Stimulated activated CD4-positive, alpha-beta T cell treated with anti-CD3 and anti-CD28 coated beads, TNF-alpha, amount 100 ng/mL, for 1 hour (primary cell): ENCODE data around the gene ARID1A.
"Not testable (repeated sequence)": the region's sequence is repeated elsewhere in the genome, so short reads cannot be mapped to it uniquely, and the experiment has no call there.

Experiments
- DNase-seq, 3 donors: peaks; one replicate each; pipeline ENCODE4 v3.0.0-alpha.2; 2020; ENCODE audit warnings: low read depth in 3 of 3, low spot score in 1 of 3

ARID1A gene

DNA sequence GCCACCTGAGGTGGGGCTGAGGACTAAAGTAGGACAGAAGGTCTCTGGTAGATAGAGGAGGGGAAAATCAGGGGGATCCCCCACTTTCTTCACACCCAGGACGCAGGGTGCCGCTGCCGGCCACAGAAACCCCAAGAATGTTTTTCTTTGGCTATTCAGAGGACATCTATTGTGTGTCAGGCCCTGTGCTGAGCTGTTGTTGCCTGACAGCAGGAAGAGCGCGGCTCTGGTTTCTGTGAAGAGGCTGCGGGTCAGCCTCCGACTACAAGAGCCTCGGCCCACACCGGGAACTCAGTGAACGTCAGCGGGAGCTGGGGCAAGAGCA, 91.5 kb downstream of the ARID1A start:
- peak in 2 of 3 donors; percentile 26 to 35 for DNase-seq

DNA sequence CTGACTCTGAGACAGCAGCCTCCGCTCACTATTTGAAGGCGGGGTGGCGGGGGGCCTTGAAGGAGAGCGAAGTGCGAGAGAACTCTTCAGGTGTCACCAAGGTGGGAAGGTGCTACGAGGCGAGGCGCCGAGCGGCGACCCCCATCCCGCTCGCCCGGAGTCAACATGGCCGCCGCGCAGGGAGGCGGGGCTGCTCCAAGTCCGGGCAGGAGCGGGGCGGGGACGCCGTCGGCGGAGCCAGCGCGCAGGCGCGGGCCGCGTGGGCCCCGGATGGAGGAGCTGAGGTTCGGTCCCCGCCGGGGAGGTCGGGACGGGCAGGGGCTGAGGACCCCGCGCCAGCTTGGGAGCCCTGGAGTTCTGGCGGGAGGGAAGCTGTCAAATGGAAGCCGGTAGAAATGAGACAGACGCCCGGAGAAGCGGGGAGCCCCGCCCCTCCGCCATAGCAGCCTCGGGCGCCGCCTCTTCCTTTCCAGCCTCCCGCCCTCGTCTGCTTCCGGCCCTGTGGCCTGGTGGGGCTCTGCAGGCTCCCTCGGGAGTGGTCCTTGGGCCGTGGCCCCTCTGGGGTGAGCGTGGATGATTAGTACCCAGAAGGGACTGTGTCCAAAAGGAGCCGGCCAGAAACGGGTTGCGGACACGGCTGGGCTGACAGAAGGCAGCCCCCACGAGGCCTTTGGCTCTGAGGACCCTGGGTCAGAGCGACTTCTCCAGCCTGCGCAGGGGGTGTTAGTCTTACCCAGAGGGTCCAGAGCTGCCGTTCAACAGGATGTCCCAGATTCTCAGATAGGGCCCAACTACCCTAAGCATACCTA, 92.1 kb downstream of the ARID1A start, which contains the start of gene PIGV:
Gene PIGV (plus strand): TSS at position 245 of the 809 bp plus-strand sequence. CDS start 2,866 bp downstream, outside the sequence.
- peak; percentile 73 to 86 (median 79) for DNase-seq

DNA sequence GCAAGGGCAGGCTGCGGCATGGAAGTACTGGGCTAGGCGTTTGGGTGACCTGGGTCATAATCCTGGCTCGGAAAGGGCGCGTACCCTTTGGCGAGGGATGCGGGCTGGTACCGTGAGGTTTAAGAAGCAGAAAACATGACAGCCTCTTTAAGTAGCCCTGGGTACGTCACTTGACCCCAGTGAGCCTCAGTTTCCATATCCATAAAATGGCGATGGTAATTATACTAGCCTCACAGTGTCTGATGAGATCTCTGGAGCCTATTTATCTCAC, 92.6 kb downstream of the ARID1A start:
- no peak for DNase-seq

DNA sequence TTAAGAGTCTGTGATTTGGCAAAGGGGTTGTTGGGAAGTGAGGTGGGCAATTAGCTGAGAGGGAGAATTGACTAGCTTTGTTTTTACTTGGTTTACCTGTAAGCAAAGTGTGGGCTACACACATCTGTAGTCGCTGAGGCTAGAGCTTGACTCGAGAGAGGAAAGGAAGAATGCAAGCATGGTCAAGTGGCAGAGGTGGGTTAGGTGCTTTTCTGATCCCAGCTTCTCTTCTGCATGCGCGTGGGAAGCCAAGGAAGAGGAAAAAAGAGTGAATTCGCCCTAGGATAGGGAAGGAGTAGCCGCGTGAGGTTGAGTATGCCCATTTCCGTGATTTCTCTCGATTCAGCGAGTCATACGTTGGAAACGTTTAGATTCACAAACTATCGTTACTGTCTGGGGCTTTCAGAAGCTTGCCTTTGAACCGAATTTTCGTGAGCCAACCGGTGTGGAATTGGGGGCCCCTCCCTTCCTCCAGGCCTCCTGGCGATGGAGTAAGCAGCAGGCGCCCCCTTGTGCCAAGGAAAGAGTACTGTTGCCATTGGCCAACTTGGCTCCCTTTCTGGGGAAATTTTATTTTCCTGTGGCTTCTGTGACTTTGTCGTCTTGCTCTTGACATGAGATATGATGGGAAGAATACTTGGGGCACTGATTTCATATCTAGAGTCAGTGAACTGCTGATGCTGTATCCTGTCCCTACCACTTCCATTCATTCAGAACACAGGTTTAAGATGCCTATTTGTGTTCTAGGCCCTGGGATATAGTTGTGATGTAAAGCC, 93.2 kb downstream of the ARID1A start:
- peak; percentile 65 to 77 (median 73) for DNase-seq

DNA sequence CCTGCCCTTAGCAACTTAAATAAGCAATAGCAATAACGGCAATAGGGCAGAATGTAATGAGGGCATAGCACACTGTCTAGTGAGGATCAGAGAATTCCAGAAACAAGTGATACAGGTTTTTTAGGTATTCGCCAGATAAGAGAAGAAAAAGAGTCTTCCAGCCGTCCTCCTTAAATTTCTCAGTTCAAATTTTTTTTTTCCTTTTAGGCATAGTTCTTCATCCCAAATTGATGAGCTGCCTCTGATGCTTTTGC, 93.7 kb downstream of the ARID1A start:
- DNase-seq, result no peak

DNA sequence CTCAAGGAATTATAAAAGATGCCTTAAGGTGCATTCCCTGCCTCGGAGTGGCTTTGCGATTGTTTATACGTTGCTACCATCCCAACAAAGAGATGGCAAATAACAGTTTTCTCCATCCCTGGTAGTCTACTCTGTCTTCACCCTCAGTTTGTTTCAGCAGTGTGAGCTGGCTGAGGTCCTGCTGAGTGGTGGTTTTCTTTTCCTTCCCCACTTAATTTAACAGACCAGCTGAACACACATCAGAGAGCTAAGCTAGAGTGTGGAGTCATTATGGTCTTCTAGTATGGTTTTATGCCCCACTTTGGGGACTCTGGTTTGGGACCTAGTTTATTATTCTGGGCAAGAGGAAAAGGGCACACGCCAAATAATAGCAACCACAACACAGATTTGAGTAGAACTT, 94.1 kb downstream of the ARID1A start:
- no peak for DNase-seq

DNA sequence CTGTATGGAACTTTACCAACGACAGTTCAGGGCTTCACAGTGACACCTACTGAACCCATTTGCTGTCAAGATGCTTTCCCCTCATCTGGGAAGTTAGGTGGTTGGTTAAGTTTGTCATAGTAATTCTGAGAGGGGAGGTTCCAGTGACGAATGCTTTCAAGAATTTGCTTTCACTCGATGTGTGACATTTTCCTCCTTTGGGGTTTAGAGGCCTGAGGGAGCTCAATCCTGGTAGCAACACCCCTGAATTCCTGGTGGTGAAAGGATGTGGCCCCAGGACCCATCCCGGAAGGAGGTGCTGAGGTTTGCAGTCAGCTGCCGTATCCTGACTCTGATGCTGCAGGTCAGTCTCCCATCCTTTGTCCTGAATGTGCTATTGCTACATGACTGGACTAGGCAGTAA, 94.7 kb downstream of the ARID1A start:
- DNase-seq, result no peak

DNA sequence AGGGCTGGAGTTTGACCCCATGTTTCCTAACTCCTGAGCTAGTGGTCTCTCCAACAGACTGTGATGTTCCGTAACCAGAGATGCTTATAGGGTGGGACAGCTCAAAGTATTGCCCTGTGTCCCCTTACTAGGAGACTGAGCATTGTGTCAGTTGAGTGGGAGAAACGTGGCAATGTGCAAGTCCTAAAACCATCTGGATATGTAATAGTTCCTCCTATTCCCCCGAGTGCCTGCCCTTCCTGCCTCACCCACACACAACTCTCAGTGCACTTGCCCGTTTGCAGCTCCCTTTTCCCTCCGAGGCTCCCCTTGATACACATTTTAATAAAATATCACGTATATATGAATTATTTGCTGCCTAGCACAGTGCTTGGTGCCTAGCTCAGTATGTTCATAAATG, 95.3 kb downstream of the ARID1A start:
- DNase-seq, result no peak

DNA sequence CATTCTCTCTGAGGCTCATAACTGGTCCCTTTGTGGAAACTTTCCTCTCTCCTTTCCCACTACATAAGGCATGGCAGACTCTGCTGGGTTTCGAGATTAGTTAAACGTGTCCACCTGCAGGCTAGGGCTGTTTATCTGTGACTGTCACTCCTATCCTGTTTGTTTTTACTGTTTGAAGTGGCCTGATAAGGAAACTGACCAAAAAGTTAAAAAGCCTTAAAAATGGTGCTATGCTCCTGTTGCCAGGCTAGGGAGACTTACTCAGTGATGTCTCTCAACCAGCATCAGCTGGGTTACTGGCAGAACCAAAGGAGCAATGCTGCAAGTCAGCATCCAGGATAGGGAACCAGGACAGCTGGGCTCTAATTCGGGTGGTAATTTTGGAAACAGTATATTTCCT, 95.8 kb downstream of the ARID1A start:
- DNase-seq, result no peak

DNA sequence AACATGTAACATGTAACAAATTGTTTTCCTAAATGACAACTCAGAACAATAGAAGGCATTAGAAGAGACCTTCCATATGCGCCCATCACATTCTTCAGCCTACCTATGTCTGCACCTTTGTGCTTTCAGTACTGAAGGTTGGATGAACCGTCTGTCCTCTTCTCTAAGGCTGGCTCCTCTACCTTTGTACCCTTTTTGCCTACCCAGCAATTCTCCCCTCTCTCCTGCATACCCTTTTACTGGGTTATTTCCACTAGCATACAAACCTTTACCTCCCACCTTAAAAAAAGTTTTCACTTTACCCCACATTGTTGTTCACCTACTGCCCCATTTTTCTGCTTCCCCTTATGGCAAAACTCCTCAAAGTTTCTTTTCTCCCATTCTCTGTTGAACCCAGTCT, 97.1 kb downstream of the ARID1A start:
- DNase-seq, result no peak

DNA sequence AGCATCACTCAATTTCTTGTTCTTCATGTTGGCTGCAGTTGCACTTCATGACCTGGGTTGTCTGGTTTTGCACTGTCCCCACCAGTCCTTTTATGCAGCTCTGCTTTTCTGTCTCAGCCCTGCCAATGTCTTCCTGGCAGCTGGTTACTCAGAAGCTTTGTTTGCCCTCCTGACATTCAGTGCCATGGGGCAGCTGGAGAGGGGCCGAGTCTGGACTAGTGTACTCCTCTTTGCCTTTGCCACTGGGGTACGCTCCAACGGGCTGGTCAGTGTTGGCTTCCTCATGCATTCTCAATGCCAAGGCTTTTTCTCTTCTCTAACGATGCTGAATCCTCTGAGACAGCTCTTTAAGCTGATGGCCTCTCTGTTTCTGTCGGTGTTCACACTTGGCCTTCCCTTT, 98.6 kb downstream of the ARID1A start:
- DNase-seq, result no peak

DNA sequence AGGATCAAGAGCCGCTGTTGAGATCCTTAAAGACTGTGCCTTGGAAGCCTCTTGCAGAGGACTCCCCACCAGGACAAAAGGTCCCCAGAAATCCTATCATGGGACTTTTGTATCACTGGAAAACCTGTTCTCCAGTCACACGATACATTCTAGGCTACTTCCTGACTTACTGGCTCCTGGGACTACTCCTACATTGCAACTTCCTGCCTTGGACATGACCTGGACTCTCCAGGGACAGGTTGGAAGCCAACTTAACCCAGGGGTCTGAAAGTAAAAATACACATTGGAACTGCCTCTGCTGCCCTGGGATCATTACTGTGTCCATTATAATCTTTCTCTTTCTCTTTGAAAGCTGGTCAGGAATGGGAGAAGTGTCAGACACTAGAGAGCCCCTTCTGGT, 101.8 kb downstream of the ARID1A start:
- DNase-seq, result no peak

DNA sequence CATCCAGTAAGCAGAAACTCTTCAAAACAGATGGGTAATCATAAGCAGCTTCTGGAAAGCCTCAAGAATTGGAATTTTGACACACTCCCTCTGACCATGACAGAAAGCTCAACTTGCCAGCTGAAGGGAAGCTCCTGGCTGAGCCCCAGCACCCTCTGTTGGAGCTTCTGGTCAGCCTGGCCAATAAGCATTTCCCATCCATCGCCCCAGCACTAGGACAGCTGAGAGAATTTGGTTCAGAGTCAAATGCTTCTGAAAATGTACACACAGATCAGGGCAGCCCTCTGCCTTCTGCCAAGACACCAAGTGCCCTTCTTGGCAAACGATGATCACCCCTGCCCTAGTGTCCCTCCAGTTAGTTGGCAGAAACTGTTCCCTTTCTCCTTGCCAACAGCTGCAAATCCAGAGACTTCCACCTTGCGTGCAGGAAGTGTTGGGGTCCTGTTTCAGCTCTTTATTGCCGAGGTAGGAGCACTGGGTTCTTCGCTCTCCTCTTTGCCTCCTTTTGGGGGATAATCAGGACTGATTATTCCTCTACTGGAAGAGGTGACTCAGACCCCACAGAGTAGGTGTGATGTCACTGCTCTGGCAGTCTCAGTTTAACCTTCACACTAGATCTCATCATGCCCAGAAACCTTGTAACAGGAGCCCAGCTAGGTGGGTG, 103.8 kb downstream of the ARID1A start:
- DNase-seq, result no peak

DNA sequence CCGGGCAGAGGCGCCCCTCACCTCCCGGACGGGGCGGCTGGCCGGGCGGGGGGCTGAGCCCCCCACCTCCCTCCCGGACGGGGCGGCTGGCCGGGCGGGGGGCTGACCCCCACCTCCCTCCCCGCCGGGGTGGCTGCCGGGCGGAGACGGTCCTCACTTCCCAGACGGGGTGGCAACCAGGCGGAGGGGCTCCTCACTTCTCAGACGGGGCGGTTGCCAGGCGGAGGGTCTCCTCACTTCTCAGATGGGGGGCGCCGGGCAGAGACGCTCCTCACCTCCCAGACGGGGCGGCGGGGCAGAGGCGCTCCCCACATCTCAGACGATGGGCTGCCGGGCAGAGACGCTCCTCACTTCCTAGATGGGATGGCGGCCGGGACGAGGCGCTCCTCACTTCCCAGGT, 108.1 kb downstream of the ARID1A start:
- DNase-seq, result not testable (repeated sequence)

DNA sequence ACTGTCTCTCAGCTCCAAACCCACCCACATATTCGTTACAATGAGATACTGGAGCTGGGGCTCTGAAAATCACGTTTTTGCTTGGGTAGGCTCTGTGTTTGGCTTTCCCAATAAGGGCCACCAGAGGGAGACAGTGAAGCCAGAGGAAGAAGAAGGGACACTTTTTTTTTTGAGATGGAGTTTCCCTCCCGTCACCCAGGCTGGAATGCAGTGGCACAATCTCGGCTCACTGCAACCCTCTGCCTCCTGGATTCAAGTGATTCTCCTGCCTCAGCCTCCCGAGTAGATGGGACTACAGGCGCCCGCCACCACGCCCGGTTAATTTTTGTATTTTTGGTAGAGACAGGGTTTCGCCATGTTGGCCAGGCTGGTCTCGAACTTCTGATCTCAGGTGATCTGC, 114.3 kb downstream of the ARID1A start:
- peak; percentile 37 to 54 (median 53) for DNase-seq

DNA sequence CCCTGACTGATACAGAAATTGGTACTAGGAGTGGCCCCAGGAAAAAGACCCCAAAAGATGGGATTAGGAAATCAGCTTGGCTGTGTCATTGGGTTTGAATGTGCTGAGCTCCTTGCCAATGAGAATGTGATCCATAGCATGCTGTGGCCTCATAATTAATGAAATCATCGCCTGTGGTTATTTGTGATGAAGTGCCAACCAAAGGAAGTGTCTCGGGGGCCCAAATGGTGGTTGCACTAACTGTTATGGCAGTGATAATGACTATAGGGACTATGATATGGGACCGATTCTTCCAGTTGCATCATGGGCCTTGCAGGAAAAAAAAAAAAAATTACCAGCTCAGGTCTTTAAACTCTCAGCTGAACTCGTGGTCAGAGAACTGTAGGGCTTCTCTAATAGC, 115.2 kb downstream of the ARID1A start:
- no peak for DNase-seq

DNA sequence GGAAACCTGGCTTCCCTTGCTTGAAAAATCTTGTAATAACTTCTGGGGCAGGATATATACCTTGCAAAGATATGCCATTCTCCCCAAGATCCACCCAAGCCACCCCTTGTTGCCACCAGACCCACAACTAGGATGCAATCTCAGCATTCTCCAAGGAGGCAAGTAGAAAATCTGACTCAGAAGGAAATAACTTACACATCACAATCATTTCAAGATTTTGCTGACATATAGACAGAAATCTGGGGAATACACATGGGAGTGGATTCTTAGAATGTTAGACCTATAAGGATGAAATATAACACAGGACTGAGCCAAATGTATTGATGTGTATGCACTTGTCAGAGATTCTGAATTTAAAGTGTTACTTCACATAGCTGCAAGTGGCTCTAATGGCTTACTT, 115.9 kb downstream of the ARID1A start:
- DNase-seq, result no peak

DNA sequence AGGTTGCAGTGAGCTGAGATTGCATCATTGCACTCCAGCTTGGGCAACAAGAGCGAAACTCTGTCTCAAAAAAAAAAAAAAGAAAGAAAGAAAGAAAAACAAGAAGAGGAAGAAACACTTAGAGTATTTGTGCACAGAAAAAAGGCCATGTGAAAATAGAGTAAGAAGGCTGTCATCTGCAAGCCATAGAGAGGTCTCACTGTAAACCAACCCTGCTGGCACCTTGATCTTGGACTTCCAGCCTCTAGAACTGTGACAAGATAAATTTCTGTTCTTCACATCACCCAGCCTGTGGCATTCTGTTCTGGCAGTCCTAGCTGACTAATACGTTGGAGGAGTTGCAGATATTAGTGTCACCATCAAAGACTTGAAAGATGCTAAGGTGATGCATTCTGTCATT, 118.6 kb downstream of the ARID1A start:
- DNase-seq, result no peak

DNA sequence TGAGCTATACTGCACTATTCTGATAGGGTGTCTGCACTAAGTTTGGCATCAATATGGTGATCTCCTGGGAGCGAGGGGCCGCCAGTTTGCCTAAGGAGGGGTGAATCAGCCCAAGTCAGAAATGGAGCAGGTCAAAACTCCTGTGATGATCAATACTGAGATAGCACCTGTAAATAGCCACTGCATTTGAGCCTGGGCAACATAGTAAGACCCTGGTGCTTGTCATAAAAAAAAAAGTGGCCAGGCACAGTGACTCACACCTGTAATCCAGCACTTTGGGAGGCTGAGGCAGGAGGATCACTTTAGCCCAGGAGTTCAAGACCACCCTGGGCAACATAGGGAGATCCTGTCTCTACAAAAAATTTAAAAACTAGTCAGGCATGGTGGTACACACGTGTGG, 119.1 kb downstream of the ARID1A start:
- DNase-seq, result no peak

DNA sequence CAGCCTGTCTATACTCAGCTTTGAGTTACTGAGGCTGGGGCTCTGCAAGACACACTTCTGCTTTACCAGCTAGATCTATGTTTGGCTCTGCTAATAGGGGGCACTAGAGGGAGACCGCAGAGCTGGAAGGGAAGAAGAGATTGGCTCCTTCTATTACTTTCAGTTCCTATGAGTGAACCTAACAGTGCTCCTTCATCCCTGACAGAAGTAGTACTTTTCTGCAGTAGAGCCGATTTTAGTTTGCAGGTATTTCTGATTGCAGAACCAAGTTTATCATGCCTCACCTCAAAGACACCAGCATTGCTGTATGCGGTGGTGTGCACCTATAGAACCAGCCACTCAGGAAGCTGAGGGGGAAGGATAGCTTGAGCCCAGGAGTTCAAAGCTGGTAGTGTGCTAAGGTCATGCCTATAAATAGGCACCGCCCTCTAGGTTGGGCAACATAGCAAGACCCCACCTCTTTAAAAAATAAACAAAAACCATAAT, 125.0 kb downstream of the ARID1A start:
- no peak for DNase-seq

DNA sequence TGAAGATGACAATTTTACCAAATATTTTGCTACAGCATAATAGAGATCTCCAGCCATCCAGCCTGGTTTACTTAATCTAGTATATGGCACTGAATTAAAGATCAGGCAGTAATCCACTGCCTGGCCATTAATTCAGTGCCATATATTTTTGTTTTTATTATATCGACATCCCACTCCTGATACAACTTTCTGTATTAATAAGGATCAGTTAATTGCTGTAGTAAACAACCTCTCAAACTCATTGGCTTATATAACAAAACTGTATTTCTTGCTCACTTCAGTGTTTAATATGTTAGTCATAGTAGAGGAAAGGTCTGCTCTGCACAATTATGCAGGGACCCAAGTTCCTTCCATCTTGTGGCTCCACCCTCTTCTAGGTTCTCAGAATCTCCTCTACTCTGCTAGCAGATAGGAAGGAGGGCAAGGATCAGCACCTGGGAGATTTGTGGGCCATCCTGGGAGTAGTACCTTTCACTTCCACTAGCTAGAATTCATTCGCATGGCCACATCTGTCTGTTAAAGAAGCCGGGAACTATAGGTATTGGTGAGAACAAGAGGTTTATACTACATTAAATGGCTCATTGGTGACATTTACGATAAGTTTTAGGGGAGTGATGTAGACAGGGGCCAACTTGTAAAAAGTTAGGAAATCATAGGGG, 127.1 kb downstream of the ARID1A start:
- no peak for DNase-seq

DNA sequence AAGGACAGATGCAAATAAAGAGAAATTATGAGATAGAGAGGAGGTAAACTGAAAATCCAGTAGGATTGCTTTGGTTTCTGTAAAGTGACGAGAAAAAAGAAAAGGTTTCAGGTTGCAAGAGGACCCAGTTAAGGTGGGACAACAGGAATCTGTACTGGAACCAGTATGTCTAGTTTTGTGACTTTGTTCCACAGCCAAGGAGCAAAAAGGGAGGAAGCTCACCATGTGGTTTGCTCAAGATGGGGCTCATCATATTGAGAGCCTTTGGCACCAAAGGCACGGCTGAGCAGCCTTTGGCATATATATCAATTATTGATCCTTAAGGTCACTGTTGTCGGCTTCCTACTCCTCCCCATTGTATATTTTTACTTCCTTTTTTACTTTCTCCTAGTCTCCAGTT, 128.9 kb downstream of the ARID1A start:
- no peak for DNase-seq
